Measurements from ENCODE around the gene DCAKD. TPM values are rescaled to one million over a fixed set of nuclear protein-coding genes. Genes with fewer than 3 reads are reported as not detected.
"Not testable (repeated sequence)": the region's sequence is repeated elsewhere in the genome, so short reads cannot be mapped to it uniquely, and the experiment has no call there.

The DCAKD gene
- total and polyA plus RNA-seq, 12 donors = 34.9 to 115 (median 62.9) TPM

GRCh38 chr17:45060382-45060796 lies 9.0 kb upstream of the DCAKD start:
- Histone ChIP-seq H3K36me3 (replicated peaks in 1 of 2) (no peaks in the 10 kb centered on the region), H3K27me3 (no peaks in the 10 kb centered on the region), H3K4me1 (replicated peaks in 1 of 2) (peaks cover 38 to 53% of the 10 kb centered on the region in 2 donors), H3K27ac (peak overlapping the region; percentile 54 to 88 (median 79)), H3K4me3 (peak overlapping the region; percentile 7 to 61 (median 32)), H3K9me3 (replicated peaks in 1 of 3) (no peaks in the 10 kb centered on the region)
- DNase-seq = no peak
- intact Hi-C loops (cut with DNase I) = no loop called here
- WGBS, 4 donors = 9 to 14% (median 10%) methylated on average over 15 of the region's 15 CpGs
- no peak for TF ChIP-seq CTCF (IDR thresholded peaks at IDR 0.05)
- no peak for TF ChIP-seq POLR2A (IDR thresholded peaks at IDR 0.05)

DNA sequence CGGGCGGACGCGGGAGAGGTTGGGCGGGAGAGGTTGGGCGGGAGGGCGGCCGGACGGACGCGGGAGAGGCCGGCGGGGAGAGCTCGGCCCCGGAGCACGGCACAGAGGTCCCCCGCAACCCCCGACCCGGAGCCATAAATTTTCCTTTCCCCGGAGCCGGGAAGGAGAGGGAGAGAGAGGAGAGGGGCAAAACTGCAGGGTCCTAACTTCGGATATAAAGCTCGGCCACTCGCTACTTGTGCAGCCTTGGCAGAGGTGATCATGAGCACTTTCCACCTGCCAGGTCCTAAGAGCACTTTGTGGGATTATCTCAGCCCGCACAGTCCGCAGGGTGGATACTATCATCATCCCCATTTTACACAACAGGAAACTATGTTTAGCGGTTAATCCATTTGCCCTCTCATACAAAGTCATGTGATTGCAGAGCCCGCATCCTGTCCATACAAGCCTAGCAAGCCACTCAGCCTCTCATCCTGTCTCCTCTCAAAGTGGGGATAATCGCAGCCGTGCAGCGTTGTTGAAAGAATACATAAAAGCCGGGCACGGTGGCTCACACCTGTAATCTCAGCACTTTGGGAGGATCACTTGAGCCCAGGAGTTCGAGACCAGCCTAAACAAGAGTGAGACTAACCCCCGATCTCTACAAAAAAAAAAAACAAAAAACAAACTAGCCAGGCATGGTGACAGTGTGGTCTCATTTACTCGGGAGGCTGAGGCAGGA lies 780 bp upstream of the DCAKD start:
- TF ChIP-seq POLR2A (IDR thresholded peaks at IDR 0.05) (peak in 1 of 2 donors; percentile 46), CTCF (IDR thresholded peaks at IDR 0.05) (no peak)
- Histone ChIP-seq H3K9me3 (replicated peaks in 1 of 3) (no peaks in the 10 kb centered on the region), H3K27me3 (no peaks in the 10 kb centered on the region), H3K4me1 (replicated peaks in 1 of 2) (peaks cover 10 to 20% of the 10 kb centered on the region in 2 donors), H3K27ac (peak overlapping the region in 4 of 5 donors; percentile 64 to 92 (median 80)), H3K4me3 (peak overlapping the region in 2 of 4 donors; percentile 14 to 70), H3K36me3 (replicated peaks in 1 of 2) (no peaks in the 10 kb centered on the region)
- peak in 6 of 7 donors; percentile 41 to 61 (median 53) for DNase-seq
- intact Hi-C loops (cut with DNase I) = no loop called here
- WGBS, 4 donors = 13 to 33% (median 19%) methylated on average over 15 to 34 of the region's 36 CpGs

- Histone ChIP-seq H3K27ac (peak overlapping the region in 4 of 5 donors; percentile 64 to 92 (median 80)), H3K4me3 (peak overlapping the region in 2 of 4 donors; percentile 14 to 70), H3K4me1 (replicated peaks in 1 of 2) (peaks cover 12 to 25% of the 10 kb centered on the region in 2 donors)
- WGBS, 4 donors = 0% methylated on average over 1 to 2 of the region's 54 CpGs; no CpG with 5 or more reads in 2 of the 4 donors
- H3K36me3 ChIP-seq (replicated peaks in 1 of 2); H3K27me3 ChIP-seq; DNase-seq; H3K9me3 ChIP-seq (replicated peaks in 1 of 3); intact Hi-C loops (cut with DNase I): not testable (repeated sequence)
These were observed 254 bp upstream of the DCAKD start for GRCh38 chr17:45051720-45052051.

GRCh38 chr17:45050481-45051059 lies 862 bp downstream of the DCAKD start:
- WGBS, 4 donors = 4 to 11% (median 8%) methylated on average over 8 to 14 of the region's 14 CpGs
- no peaks in the 10 kb centered on the region for H3K36me3 ChIP-seq (replicated peaks in 1 of 2)
- peaks cover 12 to 27% of the 10 kb centered on the region in 2 donors for H3K4me1 ChIP-seq (replicated peaks in 1 of 2)
- peak overlapping the region in 3 of 4 donors; percentile 13 to 67 (median 48) for H3K4me3 ChIP-seq
- no peaks in the 10 kb centered on the region for H3K9me3 ChIP-seq (replicated peaks in 1 of 3)
- no peaks in the 10 kb centered on the region for H3K27me3 ChIP-seq
- intact Hi-C loops (cut with DNase I) = no loop called here
- peak overlapping the region; percentile 69 to 98 (median 87) for H3K27ac ChIP-seq
- TF ChIP-seq POLR2A (IDR thresholded peaks at IDR 0.05) (no peak), CTCF (IDR thresholded peaks at IDR 0.05) (no peak)
- no peak for DNase-seq

Data from adrenal gland (tissue), 12 donors.